ENCODE measurements around the gene RAB8B. TPM values are rescaled to one million over a fixed set of nuclear protein-coding genes. Genes with fewer than 3 reads are reported as not detected.

The RAB8B gene
- total RNA-seq, 2 donors from 2014 or later: 7.4 to 18.0 TPM

GRCh38 chr15:63260791-63261190 is 71.4 kb downstream of the RAB8B start:
- no peak overlapping the region for H3K9ac ChIP-seq (ENCODE audit: low read depth in 2 of 2, low read length in 2 of 2)
- no peaks in the 10 kb centered on the region for H3K27me3 ChIP-seq
- no peaks in the 10 kb centered on the region for H3K9me3 ChIP-seq
- intact Hi-C loops (cut with DNase I): no loop called here
- DNase-seq: no peak
- no peak overlapping the region for H3K4me3 ChIP-seq
- no peak overlapping the region for H3K27ac ChIP-seq
- no peaks in the 10 kb centered on the region for H3K4me1 ChIP-seq
- TF ChIP-seq CTCF (IDR thresholded peaks at IDR 0.05): no peak
- no peaks in the 10 kb centered on the region for H3K36me3 ChIP-seq

GRCh38 chr15:63261311-63261710 is 71.9 kb downstream of the RAB8B start:
- no peaks in the 10 kb centered on the region for H3K36me3 ChIP-seq
- no peak overlapping the region for H3K27ac ChIP-seq

GRCh38 chr15:63263519-63263918 is 74.1 kb downstream of the RAB8B start:
- Histone ChIP-seq H3K36me3 (no peaks in the 10 kb centered on the region), H3K4me3 (no peak overlapping the region), H3K4me1 (no peaks in the 10 kb centered on the region), H3K9me3 (no peaks in the 10 kb centered on the region), H3K27me3 (no peaks in the 10 kb centered on the region), H3K27ac (no peak overlapping the region), H3K9ac (ENCODE audit: low read depth in 2 of 2, low read length in 2 of 2) (no peak overlapping the region)
- intact Hi-C loops (cut with DNase I): no loop called here
- DNase-seq: no peak
- TF ChIP-seq CTCF (IDR thresholded peaks at IDR 0.05): no peak

More at GRCh38 chr15:63261311-63261710, 71.9 kb downstream of the RAB8B start:
- no peaks in the 10 kb centered on the region for H3K4me1 ChIP-seq
- H3K9ac ChIP-seq (ENCODE audit: low read depth in 2 of 2, low read length in 2 of 2): no peak overlapping the region
- no peak for TF ChIP-seq CTCF (IDR thresholded peaks at IDR 0.05)
- H3K27me3 ChIP-seq: no peaks in the 10 kb centered on the region
- H3K4me3 ChIP-seq: no peak overlapping the region
- DNase-seq: no peak
- intact Hi-C loops (cut with DNase I): no loop called here
- H3K9me3 ChIP-seq: no peaks in the 10 kb centered on the region

- no peaks in the 10 kb centered on the region for H3K9me3 ChIP-seq
- no peak for DNase-seq
- intact Hi-C loops (cut with DNase I): no loop called here
- TF ChIP-seq CTCF (IDR thresholded peaks at IDR 0.05): no peak
- no peak overlapping the region for H3K27ac ChIP-seq
- H3K36me3 ChIP-seq: no peaks in the 10 kb centered on the region
- no peak overlapping the region for H3K4me3 ChIP-seq
- H3K4me1 ChIP-seq: no peaks in the 10 kb centered on the region
- H3K9ac ChIP-seq (ENCODE audit: low read depth in 2 of 2, low read length in 2 of 2): no peak overlapping the region
- no peaks in the 10 kb centered on the region for H3K27me3 ChIP-seq
Observed at GRCh38 chr15:63264688-63265293, 75.4 kb downstream of the RAB8B start.

GRCh38 chr15:63274427-63274826 is 85.0 kb downstream of the RAB8B start:
- Histone ChIP-seq H3K4me3 (no peak overlapping the region), H3K4me1 (peaks cover 3% of the 10 kb centered on the region), H3K9ac (ENCODE audit: low read depth in 2 of 2, low read length in 2 of 2) (no peak overlapping the region), H3K36me3 (no peaks in the 10 kb centered on the region), H3K9me3 (no peaks in the 10 kb centered on the region), H3K27ac (no peak overlapping the region), H3K27me3 (no peaks in the 10 kb centered on the region)
- DNase-seq: no peak
- intact Hi-C loops (cut with DNase I): loop anchor here (10.0 kb wide), 1 partner anchor 110 kb away; no protein-coding TSS in a partner anchor
- TF ChIP-seq CTCF (IDR thresholded peaks at IDR 0.05): no peak
